Panc1 (cell line): Measurements from ENCODE around the gene POFUT2.

ENCODE experiments used
- POLR2AphosphoS5 ChIP-seq: IDR thresholded peaks from 2 replicates; pipeline ENCODE4 v1.6.1; 2012; ENCODE audit warnings: mild to moderate bottlenecking, low read depth, low read length, moderate library complexity
- TF ChIP-seq, protein P1 (sequence below): fragments of 450-650 bp; IDR thresholded peaks from 2 replicates; pipeline ENCODE4 v1.5.1; 2017; ENCODE audit warnings: mild to moderate bottlenecking
- TF ChIP-seq, protein P2 (sequence below), 2 experiments: IDR thresholded peaks; 2 replicates each; pipeline ENCODE4 v1.6.1; 2011 to 2012; ENCODE audit warnings: low read depth in 2 of 2, control low read depth in 1 of 2, low read length in 1 of 2, mild to moderate bottlenecking in 1 of 2, moderate library complexity in 1 of 2; ENCODE audit not compliant: insufficient read depth in 1 of 2

DNA sequence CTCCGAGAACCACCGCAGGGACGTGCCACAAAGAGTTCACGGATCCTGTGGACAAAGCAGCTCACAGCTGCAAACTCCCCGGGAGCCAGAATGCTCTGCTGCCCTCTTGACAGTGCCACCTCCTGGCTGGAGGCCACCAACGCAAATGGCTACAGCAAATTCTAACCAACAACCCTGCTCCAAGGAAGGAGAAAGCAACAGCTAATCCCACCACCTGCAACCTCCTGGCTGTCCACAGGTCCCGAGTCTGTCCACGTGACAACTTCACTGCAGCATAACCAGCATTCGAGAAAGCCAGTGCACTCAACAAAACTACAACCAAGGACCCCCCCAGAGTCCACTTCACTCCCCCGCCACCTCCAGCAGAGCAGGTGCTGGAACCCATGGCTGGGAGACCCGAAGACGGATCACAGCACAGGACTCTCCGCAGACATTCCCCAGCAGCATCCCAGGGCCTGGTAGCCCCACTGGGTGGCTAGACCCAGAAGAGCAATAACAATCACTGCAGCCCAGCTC lies 17.3 kb downstream of the POFUT2 start:
- TF ChIP-seq, protein P1, sequence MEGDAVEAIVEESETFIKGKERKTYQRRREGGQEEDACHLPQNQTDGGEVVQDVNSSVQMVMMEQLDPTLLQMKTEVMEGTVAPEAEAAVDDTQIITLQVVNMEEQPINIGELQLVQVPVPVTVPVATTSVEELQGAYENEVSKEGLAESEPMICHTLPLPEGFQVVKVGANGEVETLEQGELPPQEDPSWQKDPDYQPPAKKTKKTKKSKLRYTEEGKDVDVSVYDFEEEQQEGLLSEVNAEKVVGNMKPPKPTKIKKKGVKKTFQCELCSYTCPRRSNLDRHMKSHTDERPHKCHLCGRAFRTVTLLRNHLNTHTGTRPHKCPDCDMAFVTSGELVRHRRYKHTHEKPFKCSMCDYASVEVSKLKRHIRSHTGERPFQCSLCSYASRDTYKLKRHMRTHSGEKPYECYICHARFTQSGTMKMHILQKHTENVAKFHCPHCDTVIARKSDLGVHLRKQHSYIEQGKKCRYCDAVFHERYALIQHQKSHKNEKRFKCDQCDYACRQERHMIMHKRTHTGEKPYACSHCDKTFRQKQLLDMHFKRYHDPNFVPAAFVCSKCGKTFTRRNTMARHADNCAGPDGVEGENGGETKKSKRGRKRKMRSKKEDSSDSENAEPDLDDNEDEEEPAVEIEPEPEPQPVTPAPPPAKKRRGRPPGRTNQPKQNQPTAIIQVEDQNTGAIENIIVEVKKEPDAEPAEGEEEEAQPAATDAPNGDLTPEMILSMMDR = peak; percentile 72
- TF ChIP-seq POLR2AphosphoS5 = no peak
- TF ChIP-seq, protein P2, sequence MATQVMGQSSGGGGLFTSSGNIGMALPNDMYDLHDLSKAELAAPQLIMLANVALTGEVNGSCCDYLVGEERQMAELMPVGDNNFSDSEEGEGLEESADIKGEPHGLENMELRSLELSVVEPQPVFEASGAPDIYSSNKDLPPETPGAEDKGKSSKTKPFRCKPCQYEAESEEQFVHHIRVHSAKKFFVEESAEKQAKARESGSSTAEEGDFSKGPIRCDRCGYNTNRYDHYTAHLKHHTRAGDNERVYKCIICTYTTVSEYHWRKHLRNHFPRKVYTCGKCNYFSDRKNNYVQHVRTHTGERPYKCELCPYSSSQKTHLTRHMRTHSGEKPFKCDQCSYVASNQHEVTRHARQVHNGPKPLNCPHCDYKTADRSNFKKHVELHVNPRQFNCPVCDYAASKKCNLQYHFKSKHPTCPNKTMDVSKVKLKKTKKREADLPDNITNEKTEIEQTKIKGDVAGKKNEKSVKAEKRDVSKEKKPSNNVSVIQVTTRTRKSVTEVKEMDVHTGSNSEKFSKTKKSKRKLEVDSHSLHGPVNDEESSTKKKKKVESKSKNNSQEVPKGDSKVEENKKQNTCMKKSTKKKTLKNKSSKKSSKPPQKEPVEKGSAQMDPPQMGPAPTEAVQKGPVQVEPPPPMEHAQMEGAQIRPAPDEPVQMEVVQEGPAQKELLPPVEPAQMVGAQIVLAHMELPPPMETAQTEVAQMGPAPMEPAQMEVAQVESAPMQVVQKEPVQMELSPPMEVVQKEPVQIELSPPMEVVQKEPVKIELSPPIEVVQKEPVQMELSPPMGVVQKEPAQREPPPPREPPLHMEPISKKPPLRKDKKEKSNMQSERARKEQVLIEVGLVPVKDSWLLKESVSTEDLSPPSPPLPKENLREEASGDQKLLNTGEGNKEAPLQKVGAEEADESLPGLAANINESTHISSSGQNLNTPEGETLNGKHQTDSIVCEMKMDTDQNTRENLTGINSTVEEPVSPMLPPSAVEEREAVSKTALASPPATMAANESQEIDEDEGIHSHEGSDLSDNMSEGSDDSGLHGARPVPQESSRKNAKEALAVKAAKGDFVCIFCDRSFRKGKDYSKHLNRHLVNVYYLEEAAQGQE (IDR thresholded peaks at IDR 0.05; ENCODE audit: insufficient read depth in 1 of 2, low read depth in 2 of 2, low read length in 1 of 2) = no peak
